Peyer's patch (tissue), 4 donors: Measurements from ENCODE around the gene CYP4F22.

Experiments
- POLR2A ChIP-seq, 2 donors: fragments of 450-650 bp; IDR thresholded peaks; one replicate each; pipeline ENCODE4 v1.5.1; 2017; ENCODE audit warnings: antibody characterized with exemption in 2 of 2, mild to moderate bottlenecking in 2 of 2, moderate library complexity in 2 of 2
- TF ChIP-seq, protein P1 (sequence below), 6 experiments: fragments of 450-650 bp in 4 of 6; fragments of 200-600 bp in 2 of 6; sonication (generic) in 1 of 6; IDR thresholded peaks; one replicate each; pipeline ENCODE4 v1.5.1; 2017 to 2019; ENCODE audit warnings: antibody characterized with exemption in 6 of 6, mild to moderate bottlenecking in 3 of 6, moderate library complexity in 1 of 6

DNA sequence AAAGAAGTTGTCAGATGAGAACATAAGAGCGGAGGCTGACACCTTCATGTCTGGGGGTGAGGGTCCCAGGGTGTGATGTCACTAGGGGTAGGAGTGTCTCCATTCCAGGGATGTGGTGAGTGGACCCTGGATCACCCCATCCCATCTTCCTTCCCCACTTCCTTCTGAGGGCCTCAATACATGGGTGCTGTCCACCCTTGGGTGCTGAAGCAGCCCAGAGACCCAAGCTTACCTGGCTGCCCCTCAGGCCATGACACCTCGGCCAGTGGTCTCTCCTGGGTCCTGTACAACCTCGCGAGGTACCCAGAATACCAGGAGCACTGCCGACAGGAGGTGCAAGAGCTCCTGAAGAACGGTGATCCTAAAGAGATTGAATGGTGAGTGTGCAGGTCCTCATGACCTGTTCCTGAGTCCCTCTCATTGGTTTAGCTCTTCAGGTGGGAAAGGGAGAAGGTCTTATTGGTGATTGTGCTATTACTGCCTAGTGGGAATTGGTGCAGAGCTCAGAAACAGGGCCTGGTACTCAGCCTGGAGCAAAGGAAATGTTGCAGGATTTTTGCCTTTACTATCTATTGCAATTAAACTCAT lies 69.0 kb downstream of the CYP4F22 start:
- no peak for TF ChIP-seq POLR2A (IDR thresholded peaks at IDR 0.05)
- TF ChIP-seq, protein P1, sequence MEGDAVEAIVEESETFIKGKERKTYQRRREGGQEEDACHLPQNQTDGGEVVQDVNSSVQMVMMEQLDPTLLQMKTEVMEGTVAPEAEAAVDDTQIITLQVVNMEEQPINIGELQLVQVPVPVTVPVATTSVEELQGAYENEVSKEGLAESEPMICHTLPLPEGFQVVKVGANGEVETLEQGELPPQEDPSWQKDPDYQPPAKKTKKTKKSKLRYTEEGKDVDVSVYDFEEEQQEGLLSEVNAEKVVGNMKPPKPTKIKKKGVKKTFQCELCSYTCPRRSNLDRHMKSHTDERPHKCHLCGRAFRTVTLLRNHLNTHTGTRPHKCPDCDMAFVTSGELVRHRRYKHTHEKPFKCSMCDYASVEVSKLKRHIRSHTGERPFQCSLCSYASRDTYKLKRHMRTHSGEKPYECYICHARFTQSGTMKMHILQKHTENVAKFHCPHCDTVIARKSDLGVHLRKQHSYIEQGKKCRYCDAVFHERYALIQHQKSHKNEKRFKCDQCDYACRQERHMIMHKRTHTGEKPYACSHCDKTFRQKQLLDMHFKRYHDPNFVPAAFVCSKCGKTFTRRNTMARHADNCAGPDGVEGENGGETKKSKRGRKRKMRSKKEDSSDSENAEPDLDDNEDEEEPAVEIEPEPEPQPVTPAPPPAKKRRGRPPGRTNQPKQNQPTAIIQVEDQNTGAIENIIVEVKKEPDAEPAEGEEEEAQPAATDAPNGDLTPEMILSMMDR (IDR thresholded peaks at IDR 0.05) = no peak
